Heart left ventricle (tissue), 16 donors: ENCODE data around the gene ARIH2. TPM values are rescaled to one million over a fixed set of nuclear protein-coding genes. Genes with fewer than 3 reads are reported as not detected.
A peak's percentile ranks its signal among the peaks of the same experiment; 100 is the strongest.
"Not testable (repeated sequence)": the region's sequence is repeated elsewhere in the genome, so short reads cannot be mapped to it uniquely, and the experiment has no call there.

Experiments
- ATAC-seq, 4 donors: fragments of 200-7000 bp; cut with Tn5 transposase; one replicate each; pipeline ENCODE4 v1.9.1; 2020 to 2022; ENCODE audit warnings: moderate library complexity in 4 of 4, mild to moderate bottlenecking in 3 of 4, moderate number of reproducible peaks in 1 of 4
- DNase-seq, 5 donors: peaks; one replicate each; pipeline ENCODE4 v3.0.0-alpha.2; 2020
- H3K27ac ChIP-seq, 12 donors: fragments of 200-600 bp; sonication (generic) in 4 of 12; one replicate each; pipeline versions ENCODE4 v1.5.0 to v1.8.0; 2016 to 2022; ENCODE audit warnings: mild to moderate bottlenecking in 2 of 12
- H3K27me3 ChIP-seq, 9 donors: fragments of 200-600 bp; sonication (generic) in 2 of 9; one replicate each; pipeline versions ENCODE4 v1.5.1 to v1.8.0; 2016 to 2022; ENCODE audit warnings: mild to moderate bottlenecking in 3 of 9
- H3K36me3 ChIP-seq, 9 donors: fragments of 200-600 bp; sonication (generic) in 2 of 9; one replicate each; pipeline versions ENCODE4 v1.5.0 to v1.8.0; 2018 to 2022; ENCODE audit warnings: mild to moderate bottlenecking in 2 of 9
- H3K4me1 ChIP-seq, 12 donors: fragments of 200-600 bp; sonication (generic) in 4 of 12; one replicate each; pipeline versions ENCODE4 v1.5.0 to v1.8.0; 2016 to 2022; ENCODE audit warnings: mild to moderate bottlenecking in 3 of 12
- H3K4me3 ChIP-seq, 12 donors: fragments of 200-600 bp; sonication (generic) in 4 of 12; one replicate each; pipeline versions ENCODE4 v1.5.0 to v1.8.0; 2017 to 2022; ENCODE audit warnings: mild to moderate bottlenecking in 9 of 12, moderate library complexity in 4 of 12
- H3K9me3 ChIP-seq, 12 donors: fragments of 200-600 bp; sonication (generic) in 4 of 12; one replicate each; pipeline versions ENCODE4 v1.5.0 to v1.8.0; 2016 to 2022; ENCODE audit warnings: mild to moderate bottlenecking in 1 of 12
- CTCF ChIP-seq, 12 donors: fragments of 200-600 bp; sonication (generic) in 4 of 12; IDR thresholded peaks; one replicate each; pipeline versions ENCODE4 v1.5.0 to v1.8.0; 2018 to 2022; ENCODE audit warnings: antibody characterized with exemption in 12 of 12, mild to moderate bottlenecking in 5 of 12
- POLR2A ChIP-seq, 2 donors: fragments of 450-650 bp; IDR thresholded peaks; one replicate each; pipeline ENCODE4 v1.6.1; 2017; ENCODE audit warnings: antibody characterized with exemption in 2 of 2, mild to moderate bottlenecking in 2 of 2, moderate library complexity in 2 of 2
- WGBS, 4 donors: extraction: QIAGEN DNeasy Blood & Tissue Kit in 2 of 4; methylation state at CpG; one replicate each; pipeline versions ENCODE4 v1.1.5 to v1.1.7; 2013 to 2018; 5-methylcytosine and 5-hydroxymethylcytosine counted together
- intact Hi-C, 10 donors: fragments of 100-400 bp; cut with DNase I; formaldehyde crosslinking; loops; one replicate each; pipeline versions ENCODE4 v1.11.1 to v1.14.2; 2022
- polyA plus RNA-seq, 2 donors: library from polyadenylated mRNA; stranded (reverse); fragments of 200-250 nt; gene quantifications; one replicate each; pipeline ENCODE4 v1.2.3, GENCODE V29; 2013
- total RNA-seq, 9 donors: library from RNA; depleted of rRNA in 2 of 9; stranded (reverse); fragments of >200 nt in 2 of 9; fragmentation: NEBNext Ultra II Directional in 3 of 9; extraction: Animal tissue kit (Norgen Biotek cat#: 25700) in 3 of 9; gene quantifications; one replicate each; pipeline versions ENCODE4 v1.1.0 to v1.2.4, GENCODE V29; 2016 to 2023
- donor health status: ischemic (EF 13 %, LVEDD 7.1; RV severe dilation, severe dysfunction).
- donor health status: healthy with polysubstance abuse.
- donor health status: DM: no; HTN: yes; CAD: no.
- donor health status: DM: no; HTN: no; CAD: no.
- donor health status: ischemic (EF 25% LVEDD 6.9; RV normal size, moderate dysfunction).
- donor health status: ischemic (EF 25% LVEDD 5.7; RV mildly dilated, moderate dysfunction).
- donor health status: healthy.
- donor health status: DM: yes; HTN: yes; CAD: no.
- donor health status: ischemic (EF 35%, LVEDD 5.7; RV mildly dilated, moderate dysfunction).
- donor health status: nonischemic (EF 11% LVEDD 7.7; RV severe dilation, severe dysfunction).
- donor health status: DM: yes; HTN: yes; CAD: no.
- donor health status: PGD.
- donor health status: ischemic (EF 29% LVEDD 5.4; RV normal size, mild dysfunction).
- donor health status: nonischemic (EF 23%, LVEDD 6.1; RV moderate dilation, normal function).

ARIH2 gene
- total and polyA plus RNA-seq, 11 donors: 77.6 to 223 (median 126) TPM

GRCh38 chr3:49007068-49007770, 88.6 kb downstream of the ARIH2 start, which contains the start of gene WDR6:
WDR6 (plus strand) TSS chr3:49007391; CDS start chr3:49007432, 41 bp downstream.
- peak within 1 kb of the TSS; percentile 62 to 94 (median 77) for H3K4me3 ChIP-seq

GRCh38 chr3:49007771-49008528, 89.3 kb downstream of the ARIH2 start:
- intact Hi-C loops: no loop called here
- Histone ChIP-seq H3K36me3 (peaks cover 0 to 23% (median 8%) of the 10 kb centered on the region in 9 donors), H3K27me3 (no peaks in the 10 kb centered on the region), H3K4me3 (peak overlapping the region; percentile 62 to 94 (median 77)), H3K9me3 (no peaks in the 10 kb centered on the region), H3K27ac (peak overlapping the region; percentile 70 to 99 (median 94)), H3K4me1 (peaks cover 0 to 28% (median 20%) of the 10 kb centered on the region in 12 donors)
- 16 to 26% (median 21%) methylated on average over 27 to 41 of the region's 41 CpGs for WGBS, 4 donors
- ATAC-seq: peak; percentile 60 to 81 (median 80)
- peak; percentile 89 to 95 (median 90) for DNase-seq
- no peak for TF ChIP-seq POLR2A (IDR thresholded peaks at IDR 0.05)
- no peak for TF ChIP-seq CTCF (IDR thresholded peaks at IDR 0.05)

More at GRCh38 chr3:49007068-49007770, 88.6 kb downstream of the ARIH2 start, which contains the start of gene WDR6:
- DNase-seq (peak; percentile 95 to 98 (median 98)), ATAC-seq (peak; percentile 90 to 94 (median 92))
- Histone ChIP-seq H3K27ac (peak within 1 kb of the TSS; percentile 70 to 99 (median 94)), H3K9me3 (no peaks in the 10 kb centered on the region), H3K27me3 (no peaks in the 10 kb centered on the region), H3K36me3 (peaks cover 0 to 15% (median 6%) of the 10 kb centered on the region in 9 donors), H3K4me1 (peaks cover 0 to 21% (median 16%) of the 10 kb centered on the region in 12 donors)
- intact Hi-C loops: no loop called here
- 0% methylated on average over 39 to 65 of the region's 65 CpGs for WGBS, 4 donors
- peak in 1 of 2 donors; percentile 77 for TF ChIP-seq POLR2A (IDR thresholded peaks at IDR 0.05)
- peak in 10 of 12 donors; percentile 36 to 70 (median 50) for TF ChIP-seq CTCF (IDR thresholded peaks at IDR 0.05)

- H3K9me3 ChIP-seq, ATAC-seq, H3K27me3 ChIP-seq, intact Hi-C loops, DNase-seq: not testable (repeated sequence)
- peaks cover 0 to 29% (median 8%) of the 10 kb centered on the region in 9 donors for H3K36me3 ChIP-seq
- 88 to 90% (median 89%) methylated on average over 5 of the region's 5 CpGs for WGBS, 4 donors
- H3K4me3 ChIP-seq: peak overlapping the region in 5 of 12 donors; percentile 62 to 91 (median 79)
- H3K27ac ChIP-seq: peak overlapping the region in 9 of 12 donors; percentile 91 to 99 (median 96)
- peaks cover 0 to 35% (median 23%) of the 10 kb centered on the region in 12 donors for H3K4me1 ChIP-seq
These were observed 90.0 kb downstream of the ARIH2 start for GRCh38 chr3:49008627-49009026.

- Histone ChIP-seq H3K4me3 (no peak overlapping the region), H3K9me3 (no peaks in the 10 kb centered on the region), H3K27me3 (no peaks in the 10 kb centered on the region), H3K36me3 (peaks cover 0 to 32% (median 16%) of the 10 kb centered on the region in 9 donors), H3K27ac (no peak overlapping the region), H3K4me1 (peaks cover 0 to 37% (median 23%) of the 10 kb centered on the region in 12 donors)
- no peak for TF ChIP-seq POLR2A (IDR thresholded peaks at IDR 0.05)
- TF ChIP-seq CTCF (IDR thresholded peaks at IDR 0.05): no peak
- WGBS, 4 donors: 71 to 76% (median 73%) methylated on average over 3 of the region's 3 CpGs
- no peak for ATAC-seq
- intact Hi-C loops: no loop called here
- no peak for DNase-seq
These were observed 90.8 kb downstream of the ARIH2 start for GRCh38 chr3:49009396-49009795.
